A673 (cell line): ENCODE data around the gene HADHA.

Experiments
- EZH2 ChIP-seq: fragments of 200-600 bp; sonication (generic); IDR thresholded peaks from 2 replicates; pipeline ENCODE4 v1.6.1; 2017; ENCODE audit warnings: borderline replicate concordance, low read depth, mild to moderate bottlenecking, mixed read lengths, antibody characterized with exemption, low read length; ENCODE audit not compliant: poor library complexity, severe bottlenecking
- TF ChIP-seq, protein P1 (sequence below): fragments of 300-800, 200-600 bp; sonication (generic); conservative IDR thresholded peaks from 2 replicates; pipeline ENCODE4 v1.5.1; 2017; ENCODE audit warnings: low read depth, mild to moderate bottlenecking, antibody characterized with exemption, low read length, moderate library complexity, mixed read lengths

DNA sequence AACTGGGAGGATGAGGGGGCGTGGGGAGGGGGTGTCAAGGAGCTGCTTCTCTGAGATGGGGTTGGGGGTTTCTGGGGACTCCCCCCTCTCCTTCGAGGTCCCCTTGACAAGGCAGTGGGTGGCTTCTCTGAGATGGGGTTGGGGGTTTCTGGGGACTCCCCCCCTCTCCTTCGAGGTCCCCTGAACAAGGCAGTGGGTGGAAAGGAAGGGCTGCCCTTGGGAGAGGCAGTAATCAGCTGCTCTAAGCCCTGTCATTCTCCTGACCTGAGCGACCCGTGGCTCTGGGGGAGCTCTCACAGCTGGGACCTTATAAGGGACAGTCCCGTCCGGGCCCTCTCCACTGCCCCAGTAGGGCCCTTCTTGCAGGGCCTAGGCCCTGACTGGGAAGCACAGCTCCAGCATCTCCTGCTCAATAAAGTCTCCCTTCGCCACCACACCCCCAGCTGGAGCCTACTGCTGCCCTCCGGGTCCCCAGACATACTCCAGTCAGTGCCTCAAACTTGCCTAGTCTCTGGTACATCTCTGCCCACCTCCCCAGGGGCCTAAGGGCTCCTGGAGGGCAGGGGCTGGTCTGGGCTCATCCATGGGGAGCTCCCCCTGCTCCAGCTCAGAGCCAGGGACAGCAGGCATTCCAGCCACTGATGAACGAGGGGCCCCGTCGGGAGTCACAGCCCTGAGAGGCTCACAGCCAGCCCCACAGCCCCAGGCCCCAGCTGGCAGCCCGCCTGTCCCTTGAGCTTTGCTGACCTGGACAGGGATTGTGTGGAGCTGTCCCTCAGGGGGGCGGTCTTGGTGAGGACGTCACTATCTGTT, 68.8 kb downstream of the HADHA start:
- TF ChIP-seq, protein P1, sequence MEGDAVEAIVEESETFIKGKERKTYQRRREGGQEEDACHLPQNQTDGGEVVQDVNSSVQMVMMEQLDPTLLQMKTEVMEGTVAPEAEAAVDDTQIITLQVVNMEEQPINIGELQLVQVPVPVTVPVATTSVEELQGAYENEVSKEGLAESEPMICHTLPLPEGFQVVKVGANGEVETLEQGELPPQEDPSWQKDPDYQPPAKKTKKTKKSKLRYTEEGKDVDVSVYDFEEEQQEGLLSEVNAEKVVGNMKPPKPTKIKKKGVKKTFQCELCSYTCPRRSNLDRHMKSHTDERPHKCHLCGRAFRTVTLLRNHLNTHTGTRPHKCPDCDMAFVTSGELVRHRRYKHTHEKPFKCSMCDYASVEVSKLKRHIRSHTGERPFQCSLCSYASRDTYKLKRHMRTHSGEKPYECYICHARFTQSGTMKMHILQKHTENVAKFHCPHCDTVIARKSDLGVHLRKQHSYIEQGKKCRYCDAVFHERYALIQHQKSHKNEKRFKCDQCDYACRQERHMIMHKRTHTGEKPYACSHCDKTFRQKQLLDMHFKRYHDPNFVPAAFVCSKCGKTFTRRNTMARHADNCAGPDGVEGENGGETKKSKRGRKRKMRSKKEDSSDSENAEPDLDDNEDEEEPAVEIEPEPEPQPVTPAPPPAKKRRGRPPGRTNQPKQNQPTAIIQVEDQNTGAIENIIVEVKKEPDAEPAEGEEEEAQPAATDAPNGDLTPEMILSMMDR = no peak
- TF ChIP-seq EZH2 = no peak
